Measurements from ENCODE around the gene RARG.
"Not testable (repeated sequence)": the region's sequence is repeated elsewhere in the genome, so short reads cannot be mapped to it uniquely, and the experiment has no call there.

RARG gene

GRCh38 chr12:53208435-53208834 is 23.6 kb downstream of the RARG start:
- no peak for DNase-seq

- DNase-seq, result no peak
These were observed 25.0 kb downstream of the RARG start, which contains the start of gene ITGB7 for GRCh38 chr12:53207042-53207441. ITGB7 (minus strand) TSS chr12:53207251; CDS start chr12:53200443, 6,808 bp downstream.

- DNase-seq, result peak; percentile 88
These were observed 26.1 kb downstream of the RARG start for GRCh38 chr12:53205747-53206419.

GRCh38 chr12:53204351-53204750 is 27.7 kb downstream of the RARG start:
- DNase-seq, result no peak

GRCh38 chr12:53202316-53202715 is 29.7 kb downstream of the RARG start:
- not testable (repeated sequence) for DNase-seq

- no peak for DNase-seq
These were observed 30.4 kb downstream of the RARG start for GRCh38 chr12:53201639-53202038.

- no peak for DNase-seq
These were observed 30.9 kb downstream of the RARG start for GRCh38 chr12:53201177-53201541.

- DNase-seq, result no peak
These were observed 31.4 kb downstream of the RARG start for GRCh38 chr12:53200458-53201176.

- no peak for DNase-seq
These were observed 31.9 kb downstream of the RARG start for GRCh38 chr12:53200107-53200457.

- no peak for DNase-seq
These were observed 32.3 kb downstream of the RARG start for GRCh38 chr12:53199700-53200099.

- DNase-seq, result no peak
These were observed 33.4 kb downstream of the RARG start for GRCh38 chr12:53198486-53199110.

GRCh38 chr12:53197011-53197640 is 34.9 kb downstream of the RARG start:
- DNase-seq, result no peak

- no peak for DNase-seq
These were observed 35.5 kb downstream of the RARG start for GRCh38 chr12:53196486-53196885.

GRCh38 chr12:53195516-53196420 is 36.2 kb downstream of the RARG start:
- no peak for DNase-seq

- DNase-seq, result no peak
These were observed 37.0 kb downstream of the RARG start for GRCh38 chr12:53194973-53195372.

GRCh38 chr12:53193985-53194716 is 37.9 kb downstream of the RARG start:
- no peak for DNase-seq

- no peak for DNase-seq
These were observed 39.0 kb downstream of the RARG start for GRCh38 chr12:53193040-53193439.

GRCh38 chr12:53192531-53193021 is 39.4 kb downstream of the RARG start:
- no peak for DNase-seq

- no peak for DNase-seq
These were observed 40.0 kb downstream of the RARG start for GRCh38 chr12:53191885-53192530.

- no peak for DNase-seq
These were observed 40.7 kb downstream of the RARG start for GRCh38 chr12:53191096-53191884.
